Measurements from ENCODE around the gene AJAP1.

AJAP1 gene

DNA sequence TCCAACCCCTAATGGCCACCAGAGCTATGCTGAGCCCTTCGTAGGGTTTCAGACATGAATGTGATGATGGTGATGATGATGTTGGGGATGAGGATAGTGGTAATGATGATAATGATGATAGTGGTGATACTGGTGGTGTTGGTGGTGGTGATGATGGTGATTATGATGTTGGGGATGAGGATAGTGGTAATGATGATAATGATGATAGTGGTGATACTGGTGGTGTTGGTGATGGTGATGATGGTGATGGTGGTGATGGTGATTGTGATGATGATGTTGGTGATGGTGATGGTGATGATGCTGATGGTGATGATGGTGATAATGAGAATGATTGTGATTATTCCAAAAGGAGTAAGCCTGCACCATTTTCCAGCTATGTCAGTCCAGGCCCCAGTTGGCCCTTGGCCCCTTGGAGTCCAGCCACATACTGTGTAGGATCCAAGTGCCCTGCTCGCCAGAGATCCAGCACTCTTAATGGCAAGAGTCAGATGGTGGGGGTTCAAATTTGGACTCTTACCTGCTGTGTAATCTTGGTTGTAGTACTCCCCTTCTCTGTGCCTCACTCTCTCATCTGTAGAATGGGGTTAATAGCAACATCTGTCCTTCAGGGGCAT lies 28.3 kb downstream of the AJAP1 start:
- no peak for DNase-seq (ENCODE audit: low spot score)

- no peak for DNase-seq (ENCODE audit: low spot score)
Measured at GRCh38 chr1:4684136-4684535, 29.7 kb downstream of the AJAP1 start.

- no peak for DNase-seq (ENCODE audit: low spot score)
Measured at GRCh38 chr1:4684864-4685522, 30.6 kb downstream of the AJAP1 start.

- no peak for DNase-seq (ENCODE audit: low spot score)
Measured at GRCh38 chr1:4685523-4685865, 31.1 kb downstream of the AJAP1 start.

- no peak for DNase-seq (ENCODE audit: low spot score)
Measured at GRCh38 chr1:4687943-4688342, 33.5 kb downstream of the AJAP1 start.

GRCh38 chr1:4689271-4689935 lies 35.0 kb downstream of the AJAP1 start:
- no peak for DNase-seq (ENCODE audit: low spot score)

DNA sequence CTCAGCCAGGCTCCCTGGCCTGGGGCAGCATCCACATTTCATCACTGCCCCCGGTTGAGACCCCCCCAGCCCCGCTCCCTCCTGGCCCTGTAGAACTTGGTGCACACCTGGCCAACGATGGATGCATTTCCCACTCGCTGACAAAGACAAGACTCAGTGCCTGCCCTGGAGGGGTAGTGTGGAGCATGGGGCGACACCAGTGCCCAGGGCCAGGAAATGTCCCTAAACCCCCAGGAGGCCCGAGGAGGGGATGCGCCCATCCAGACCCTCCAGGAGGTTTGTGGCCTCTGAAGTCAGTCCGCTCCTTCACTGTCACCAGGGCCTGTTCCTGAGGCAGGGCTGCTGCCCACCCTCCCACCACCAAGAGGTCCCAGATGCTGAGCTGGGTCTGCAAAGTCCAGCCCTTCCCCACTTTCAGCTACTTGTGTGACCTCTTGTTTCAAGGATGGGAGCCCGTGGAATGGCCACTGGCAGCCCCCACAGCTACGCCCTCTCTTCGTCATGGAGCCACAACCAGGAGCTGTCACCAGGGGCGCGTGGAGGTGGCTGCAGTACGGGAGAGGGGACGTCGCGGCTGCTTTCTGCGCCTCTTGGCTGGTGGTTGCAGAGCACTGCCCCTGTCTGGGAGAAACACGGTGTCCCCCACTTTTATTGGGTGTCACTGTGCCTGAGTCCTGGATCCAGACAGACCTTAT lies 35.7 kb downstream of the AJAP1 start:
- DNase-seq (ENCODE audit: low spot score) = no peak

DNA sequence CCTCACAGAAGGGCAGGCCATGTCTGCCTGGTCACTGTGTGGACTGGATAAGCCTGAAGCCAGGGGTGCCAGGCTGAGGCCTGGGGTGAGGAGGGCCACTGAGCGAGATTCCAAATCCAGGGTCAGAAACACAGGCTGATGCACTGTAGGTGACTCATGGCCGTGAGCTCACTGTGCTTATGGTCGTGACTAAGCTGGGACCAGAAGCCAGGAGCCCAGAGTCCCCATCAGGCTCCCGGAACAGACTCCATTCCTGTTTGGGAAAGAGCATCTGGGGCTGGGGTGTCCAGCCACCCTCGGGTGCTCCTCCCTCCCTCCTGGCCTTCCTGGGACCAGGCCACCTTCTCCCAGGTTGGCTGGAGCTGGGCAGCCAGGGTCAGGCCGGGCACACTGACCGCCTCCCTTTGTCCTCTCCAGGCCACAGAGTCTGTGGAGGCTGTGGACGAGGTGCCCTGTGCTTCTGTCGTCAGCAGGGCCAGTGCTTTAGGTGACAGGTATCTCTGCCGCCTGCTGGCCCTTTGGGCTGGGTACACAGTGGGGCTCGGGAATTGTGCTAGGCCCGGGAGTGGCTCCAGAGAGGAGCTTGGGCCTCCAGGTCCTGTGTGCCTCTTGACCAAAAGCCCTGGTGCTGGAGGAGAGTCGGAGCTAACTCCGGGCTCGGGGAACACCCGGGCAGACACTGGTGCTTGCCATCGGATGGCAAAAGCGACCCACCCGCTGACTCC lies 36.7 kb downstream of the AJAP1 start:
- DNase-seq (ENCODE audit: low spot score) = no peak

DNA sequence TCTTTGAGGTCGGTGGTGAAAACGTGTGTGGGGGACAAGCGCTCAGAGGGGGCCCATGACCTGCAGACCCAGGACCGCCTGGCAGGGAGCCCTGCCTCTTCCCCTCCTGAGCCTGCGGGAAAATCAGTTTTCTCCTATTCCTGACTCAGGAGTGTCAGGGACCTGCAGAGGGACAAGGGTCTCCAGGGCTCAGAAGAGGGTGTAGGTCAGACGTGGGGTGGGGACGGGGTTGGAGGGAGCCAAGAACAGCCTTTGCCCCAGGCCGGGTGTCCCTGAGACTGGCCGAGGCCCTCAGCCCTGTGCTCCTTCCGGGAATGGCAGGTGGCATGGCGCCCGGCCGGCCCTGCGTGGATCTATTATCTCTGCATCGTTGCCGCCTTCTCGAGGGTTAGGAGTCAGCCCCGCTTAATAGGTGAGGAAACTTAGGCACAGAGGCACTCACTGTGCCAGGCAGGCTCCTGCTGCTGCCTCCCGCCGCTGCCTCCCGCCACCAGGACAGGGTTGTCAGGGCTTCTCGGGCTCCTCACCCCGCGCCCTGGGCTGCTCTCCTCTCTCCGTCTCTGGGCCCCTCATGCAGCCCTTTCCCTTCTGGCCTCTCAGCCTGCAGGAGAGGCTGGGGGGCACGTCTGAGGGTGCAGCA lies 37.5 kb downstream of the AJAP1 start:
- DNase-seq (ENCODE audit: low spot score) = no peak

DNA sequence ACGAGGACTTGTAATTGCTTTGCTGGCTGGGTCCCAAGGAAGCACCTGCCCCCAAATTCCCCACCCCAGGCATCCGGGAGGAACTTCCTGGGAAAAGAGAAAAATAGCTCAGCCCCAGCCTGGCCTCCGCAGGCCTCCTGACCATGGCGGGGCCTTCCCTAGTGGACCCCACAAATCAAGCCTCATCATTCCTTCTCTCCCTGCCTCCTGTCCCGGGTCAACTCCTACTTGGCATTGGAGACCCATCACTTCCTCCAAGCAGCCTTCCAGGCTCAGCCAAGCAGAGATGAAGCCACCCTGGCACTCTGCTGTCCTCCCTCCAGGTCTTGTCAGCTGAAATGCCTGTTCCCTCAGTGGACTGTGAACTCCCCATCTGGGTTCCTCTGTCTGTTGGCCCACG lies 38.0 kb downstream of the AJAP1 start:
- DNase-seq (ENCODE audit: low spot score) = no peak

DNA sequence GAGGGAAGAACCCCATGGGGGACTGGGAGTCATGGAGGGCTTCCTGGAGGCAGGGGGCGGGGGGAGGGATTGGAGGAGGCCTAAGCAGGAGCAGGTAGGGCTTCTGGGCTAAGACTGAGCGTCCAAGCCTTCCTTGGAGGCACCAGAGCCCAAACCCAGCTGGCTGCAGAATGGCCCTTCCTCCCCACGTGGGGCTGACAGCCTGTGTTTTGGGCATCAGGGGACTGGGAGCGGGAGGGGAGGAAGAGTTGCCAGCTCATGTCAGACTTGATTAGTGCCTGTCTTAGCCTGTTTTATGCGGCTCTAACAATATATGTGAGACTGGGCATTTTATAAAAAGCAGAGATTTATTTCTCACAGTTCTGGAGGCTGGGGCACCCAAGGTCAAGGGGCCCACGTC lies 38.9 kb downstream of the AJAP1 start:
- no peak for DNase-seq (ENCODE audit: low spot score)

- no peak for DNase-seq (ENCODE audit: low spot score)
Measured at GRCh38 chr1:4693891-4694290, 39.5 kb downstream of the AJAP1 start.

GRCh38 chr1:4694492-4694891 lies 40.1 kb downstream of the AJAP1 start:
- no peak for DNase-seq (ENCODE audit: low spot score)

- no peak for DNase-seq (ENCODE audit: low spot score)
Measured at GRCh38 chr1:4695241-4695640, 40.8 kb downstream of the AJAP1 start.

GRCh38 chr1:4696161-4696745 lies 41.8 kb downstream of the AJAP1 start:
- DNase-seq (ENCODE audit: low spot score) = no peak

GRCh38 chr1:4696753-4697152 lies 42.3 kb downstream of the AJAP1 start:
- no peak for DNase-seq (ENCODE audit: low spot score)

DNA sequence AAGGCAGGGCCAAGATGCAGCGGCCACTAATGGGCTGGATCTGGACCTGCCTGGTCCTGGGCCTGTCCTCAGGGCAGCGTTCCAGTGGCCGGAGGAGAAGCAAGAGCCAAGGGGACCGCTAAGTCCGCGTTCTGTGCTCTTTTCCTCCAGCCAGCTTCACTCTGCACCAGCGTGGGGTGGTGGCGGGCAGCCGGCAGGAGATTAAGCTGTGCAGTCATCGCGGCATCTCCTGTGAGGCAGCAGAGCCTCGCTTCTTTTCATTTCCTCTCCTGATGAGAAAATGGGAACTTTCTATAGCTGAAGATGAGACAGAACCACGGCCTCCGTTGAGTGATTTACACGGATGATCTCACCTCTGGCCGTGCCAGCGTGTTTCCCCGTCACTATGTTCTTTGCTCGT lies 43.4 kb downstream of the AJAP1 start:
- DNase-seq (ENCODE audit: low spot score) = no peak

- DNase-seq (ENCODE audit: low spot score) = no peak
Measured at GRCh38 chr1:4698911-4699310, 44.5 kb downstream of the AJAP1 start.

DNA sequence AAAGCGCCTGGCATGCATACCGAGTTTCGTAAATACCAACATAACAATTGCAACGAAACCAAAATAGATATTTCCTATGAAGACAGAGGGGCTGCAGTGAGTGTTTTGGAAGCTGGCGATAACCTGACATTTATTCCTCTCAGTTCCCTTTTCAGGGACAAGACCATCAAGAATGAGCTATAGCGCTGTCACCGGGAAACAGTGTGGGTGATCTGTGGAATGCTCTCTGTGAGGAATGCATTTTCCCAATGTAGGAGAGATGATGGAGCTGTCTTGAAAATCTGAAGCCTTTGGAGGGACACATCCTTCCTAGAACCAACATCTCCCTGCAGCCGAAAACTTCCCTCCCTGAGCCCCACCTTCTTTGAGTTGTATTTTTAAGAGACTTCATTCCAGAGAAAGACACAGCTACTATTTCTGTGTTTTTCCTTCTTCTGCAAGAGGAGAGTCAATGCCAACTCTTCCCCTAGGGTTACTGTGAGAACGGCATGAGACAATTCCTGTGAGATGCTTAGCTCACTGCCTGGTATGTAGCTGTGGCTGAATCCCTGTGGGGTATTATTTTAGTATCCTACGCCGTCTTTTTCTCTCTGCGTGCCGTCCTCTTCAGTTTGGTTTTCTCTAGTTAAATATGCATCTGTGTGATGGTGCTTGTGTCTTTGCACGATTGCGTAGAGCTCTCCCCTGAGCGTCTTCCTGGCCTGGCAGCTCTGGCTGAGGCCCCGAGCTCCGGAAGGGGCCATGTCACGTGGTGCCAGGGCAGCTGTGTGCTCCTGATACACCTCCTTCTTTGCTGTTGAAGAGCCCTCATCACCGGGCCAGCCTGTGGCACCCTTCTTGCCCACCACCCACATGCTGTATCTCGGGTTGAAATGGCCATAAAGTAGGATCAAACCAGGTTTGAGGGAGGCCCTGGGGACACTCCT lies 45.2 kb downstream of the AJAP1 start:
- DNase-seq (ENCODE audit: low spot score) = no peak

DNA sequence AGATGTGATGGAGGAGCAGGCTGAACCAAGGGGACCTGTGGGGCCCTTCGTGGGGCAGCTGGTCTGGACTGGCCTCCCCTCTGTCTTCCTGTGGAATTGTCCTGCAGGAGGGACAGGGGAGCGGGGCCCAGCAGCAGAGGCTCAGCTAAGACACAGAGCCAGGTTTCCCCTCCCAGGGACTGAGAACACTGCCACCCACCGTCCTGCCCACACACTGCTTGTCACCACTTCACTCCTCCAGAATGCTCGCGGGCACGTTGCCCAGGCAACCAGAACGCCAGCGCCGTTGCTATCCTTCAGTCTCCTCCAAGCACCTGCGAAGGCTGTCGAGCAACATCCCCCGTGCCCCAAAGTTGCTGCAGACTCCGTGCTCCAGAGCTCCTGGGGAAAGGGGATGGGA lies 46.4 kb downstream of the AJAP1 start:
- no peak for DNase-seq (ENCODE audit: low spot score)

DNA sequence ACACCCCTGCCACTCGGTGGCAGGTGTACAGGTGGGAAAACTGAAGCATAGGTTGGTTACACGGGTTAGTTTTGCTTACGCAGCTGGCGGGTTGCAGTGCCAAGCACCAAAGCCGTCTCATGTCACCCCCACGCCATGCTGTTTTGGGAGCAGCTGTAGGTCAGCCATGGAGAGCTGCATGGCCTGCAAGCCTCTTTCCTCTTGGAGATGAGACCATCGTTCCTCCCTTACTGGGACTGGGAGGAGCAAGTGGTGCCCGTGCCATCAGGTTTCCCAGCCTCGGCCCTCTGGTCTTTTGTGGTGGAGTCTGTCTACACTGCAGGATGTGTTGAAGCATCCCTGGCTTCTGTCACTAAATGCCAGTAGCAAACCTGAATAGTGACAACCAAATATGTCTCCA lies 46.9 kb downstream of the AJAP1 start:
- no peak for DNase-seq (ENCODE audit: low spot score)

Measured in hematopoietic multipotent progenitor cell treated with erythropoietin and hydrocortisone succinate and interleukin-3 and kit ligand, for 15 days (in vitro differentiated cells).